HG02938 (cell line): Measurements from ENCODE around the gene TSHZ2.

Source experiments
- ATAC-seq: cut with Tn5 transposase; IDR thresholded peaks from one replicate; pipeline ENCODE4 v1.9.1; 2021; ENCODE audit warnings: mild to moderate bottlenecking, moderate library complexity; ENCODE audit not compliant: unreplicated experiment

TSHZ2 gene

GRCh38 chr20:53224851-53225250, 252.7 kb downstream of the TSHZ2 start:
- ATAC-seq = no peak

- ATAC-seq = peak; percentile 79
Measured at GRCh38 chr20:53226826-53227225, 254.7 kb downstream of the TSHZ2 start.

DNA sequence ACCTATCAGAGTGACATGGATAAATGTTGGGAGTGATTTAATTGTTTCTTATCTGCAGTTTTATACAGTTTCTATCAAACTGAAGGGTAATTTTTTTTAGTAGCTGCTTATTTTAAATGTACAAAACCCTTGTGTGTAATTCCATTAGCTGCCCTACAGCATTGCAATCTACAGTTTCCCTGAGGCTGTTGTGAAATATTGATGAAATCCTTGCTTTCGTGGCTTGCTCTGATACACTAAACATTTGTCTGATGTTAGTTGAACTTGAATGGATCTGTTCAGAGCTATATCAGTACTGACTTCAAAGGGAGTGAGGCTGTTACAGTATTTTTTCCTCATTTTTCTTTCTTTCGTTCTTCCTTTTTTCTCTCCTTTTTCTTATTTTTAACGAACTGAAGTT, 255.4 kb downstream of the TSHZ2 start:
- no peak for ATAC-seq

- ATAC-seq = no peak
Measured at GRCh38 chr20:53231061-53231460, 258.9 kb downstream of the TSHZ2 start.

GRCh38 chr20:53237461-53237860, 265.3 kb downstream of the TSHZ2 start:
- no peak for ATAC-seq

GRCh38 chr20:53238121-53238660, 266.0 kb downstream of the TSHZ2 start:
- ATAC-seq = no peak

DNA sequence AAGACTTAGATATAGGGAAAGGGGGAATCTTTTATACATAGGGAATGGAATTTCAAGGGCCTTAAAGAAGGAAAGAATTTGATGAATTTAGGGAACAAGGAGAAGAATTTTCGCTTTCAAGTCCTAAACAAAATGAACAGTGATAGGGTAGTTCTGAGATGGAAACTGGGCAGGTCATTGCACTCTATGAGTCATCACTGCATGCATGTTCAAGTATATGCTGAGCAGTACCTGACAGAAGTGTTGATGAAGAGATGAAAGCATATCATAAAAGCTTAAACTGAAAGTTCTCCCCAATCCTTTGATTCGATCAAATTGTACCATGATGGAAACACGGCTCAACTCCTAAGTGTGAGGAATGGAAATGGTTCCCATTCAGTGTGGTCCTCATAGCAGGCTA, 271.0 kb downstream of the TSHZ2 start:
- ATAC-seq = no peak

- ATAC-seq = no peak
Measured at GRCh38 chr20:53244711-53245110, 272.6 kb downstream of the TSHZ2 start.

GRCh38 chr20:53245574-53245973, 273.4 kb downstream of the TSHZ2 start:
- ATAC-seq = no peak

DNA sequence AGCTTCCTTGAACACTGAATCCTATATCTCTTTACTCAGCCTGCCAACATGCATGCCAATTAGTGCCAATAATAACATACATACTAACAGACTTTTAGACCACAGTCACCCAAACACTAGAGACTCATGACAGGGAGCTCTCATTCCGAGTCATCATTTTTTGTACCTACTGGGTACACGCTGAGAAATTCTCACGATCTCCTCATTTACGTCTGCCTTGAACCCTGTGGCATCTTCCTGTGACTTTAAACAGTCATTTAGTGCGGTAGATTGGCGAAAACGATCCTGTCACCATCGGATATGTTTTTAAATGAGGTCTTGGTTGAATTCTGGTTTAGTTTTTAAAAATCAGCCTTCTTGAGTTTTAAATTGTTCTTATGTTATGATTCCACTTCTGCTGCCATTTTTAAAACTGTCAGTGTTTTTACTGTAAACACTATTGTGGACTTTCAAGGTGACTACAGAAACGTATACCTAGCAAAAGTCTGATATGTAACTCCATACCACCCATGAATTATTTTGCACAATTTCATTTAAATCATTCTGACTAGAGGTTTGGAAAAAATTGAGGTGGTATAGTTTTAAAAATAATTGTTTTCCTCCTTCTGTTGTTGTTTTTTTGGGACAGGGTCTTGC, 275.4 kb downstream of the TSHZ2 start:
- ATAC-seq = no peak

DNA sequence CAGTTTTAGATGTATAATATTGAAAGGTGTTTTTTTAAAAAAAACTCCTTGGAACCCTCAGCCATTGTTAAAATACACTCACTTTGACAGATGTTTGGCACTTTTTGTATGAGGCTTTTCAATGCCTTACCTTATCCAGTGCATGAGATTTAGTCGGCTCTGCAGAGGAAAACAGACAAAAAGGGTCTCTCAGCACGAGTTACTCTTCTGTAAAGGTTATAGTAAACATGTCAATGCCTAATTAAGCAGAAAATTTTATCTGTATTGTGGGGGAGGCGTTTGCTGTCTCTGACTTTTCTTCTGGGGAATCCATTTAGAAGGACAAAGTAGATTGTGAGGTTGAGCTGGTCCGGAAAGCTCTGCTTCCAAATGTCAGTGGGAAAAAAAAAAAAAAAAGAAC, 278.3 kb downstream of the TSHZ2 start:
- no peak for ATAC-seq

- ATAC-seq = no peak
Measured at GRCh38 chr20:53252002-53252401, 279.8 kb downstream of the TSHZ2 start.

GRCh38 chr20:53253668-53254067, 281.5 kb downstream of the TSHZ2 start:
- no peak for ATAC-seq

- ATAC-seq = no peak
Measured at GRCh38 chr20:53255102-53255710, 283.0 kb downstream of the TSHZ2 start.

DNA sequence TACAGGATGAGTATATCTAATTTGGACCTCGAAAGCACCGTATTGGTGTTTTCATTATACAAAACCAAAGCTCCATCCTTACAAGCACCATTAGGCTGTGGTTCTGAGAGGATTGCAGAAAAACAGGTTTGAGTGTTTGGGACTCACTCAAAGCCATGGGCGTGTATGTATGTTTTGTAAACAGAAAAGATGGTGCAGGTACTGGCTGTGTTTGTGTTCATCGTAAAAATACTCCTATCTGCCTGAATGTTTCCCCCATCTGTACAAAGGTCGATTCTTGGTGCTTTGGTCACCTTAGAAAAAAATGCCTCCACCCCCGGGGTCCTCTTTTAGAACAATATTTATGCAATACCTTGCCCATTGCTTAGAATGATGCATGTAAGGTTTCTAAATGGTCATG, 286.6 kb downstream of the TSHZ2 start:
- no peak for ATAC-seq

DNA sequence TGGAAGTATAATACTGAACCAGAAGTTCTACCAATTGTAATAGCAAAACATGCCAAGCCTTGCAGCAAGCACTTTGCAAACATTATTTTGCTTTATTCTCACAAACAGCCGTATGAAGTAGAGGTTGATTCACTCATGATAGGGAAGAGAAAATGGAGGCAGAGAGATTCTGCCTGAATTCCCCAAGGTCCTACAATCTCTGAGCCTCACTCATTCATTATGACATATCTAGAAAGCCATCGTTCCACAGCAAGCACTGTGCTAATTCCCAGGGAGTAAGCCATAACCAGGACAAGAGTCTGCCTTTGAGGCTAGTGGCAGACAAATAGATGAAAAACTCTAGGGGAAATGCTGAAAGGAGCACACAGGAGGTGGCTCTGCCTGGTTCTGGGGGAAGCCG, 288.0 kb downstream of the TSHZ2 start:
- no peak for ATAC-seq

DNA sequence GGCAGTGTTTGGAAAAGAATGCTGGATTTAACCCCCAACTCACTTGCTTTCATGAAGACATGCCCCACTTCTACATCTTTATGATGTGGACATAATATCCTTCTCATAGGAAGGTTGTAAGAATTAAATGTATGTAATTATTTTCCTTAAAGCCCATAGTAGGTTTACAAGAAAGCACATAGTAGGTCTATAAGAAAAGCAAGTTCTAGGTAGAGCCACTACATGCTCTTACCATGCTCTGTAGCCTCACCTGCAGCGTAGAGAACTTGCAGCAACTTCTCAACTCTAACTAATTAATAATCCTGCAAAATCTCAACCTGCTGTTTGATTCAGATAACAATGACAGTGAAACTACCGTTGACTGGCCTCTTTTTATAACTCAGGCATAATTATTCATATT, 288.4 kb downstream of the TSHZ2 start:
- no peak for ATAC-seq

GRCh38 chr20:53262365-53262764, 290.2 kb downstream of the TSHZ2 start:
- ATAC-seq = no peak

DNA sequence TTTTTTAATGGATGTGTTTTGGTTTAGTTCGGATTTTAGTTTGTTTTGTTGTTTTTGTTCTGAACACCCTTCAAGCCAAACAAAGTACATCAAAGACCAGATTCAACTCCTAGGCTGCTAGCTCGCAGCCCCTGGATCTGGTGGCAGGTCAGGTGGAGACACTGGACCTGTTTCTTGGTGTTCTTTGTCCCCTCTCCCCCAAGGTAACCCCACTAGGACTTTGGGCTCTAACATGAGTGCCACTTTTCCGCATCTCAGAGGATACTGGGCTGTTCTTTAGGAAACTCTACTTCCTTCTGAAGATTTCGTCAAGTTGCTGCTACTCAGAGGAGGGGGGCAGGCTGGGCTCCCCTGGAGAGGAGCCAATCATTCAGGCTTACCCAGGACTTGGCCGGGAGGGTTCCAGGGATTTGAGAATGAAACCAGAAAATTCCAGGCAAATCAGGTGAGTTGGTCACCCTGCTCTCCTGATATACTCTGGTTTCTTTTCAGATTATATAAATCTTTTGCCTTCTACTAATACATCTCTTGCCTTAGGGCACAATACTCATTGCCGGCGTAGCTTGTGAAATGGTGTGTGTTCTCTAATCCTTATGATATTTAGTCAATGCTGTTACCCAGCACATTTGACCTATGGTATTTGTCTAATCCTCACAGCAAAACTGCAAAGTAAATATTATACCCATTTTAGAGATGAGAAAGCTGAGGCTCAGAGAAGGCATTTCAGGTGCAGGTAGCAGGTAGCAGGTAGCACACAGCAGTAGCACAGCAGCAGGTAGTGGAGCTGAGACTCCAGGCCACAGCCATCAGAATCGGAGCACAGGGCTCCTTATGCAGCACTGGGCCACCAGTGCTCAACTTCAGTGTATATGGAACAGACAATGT, 291.6 kb downstream of the TSHZ2 start:
- ATAC-seq = no peak

DNA sequence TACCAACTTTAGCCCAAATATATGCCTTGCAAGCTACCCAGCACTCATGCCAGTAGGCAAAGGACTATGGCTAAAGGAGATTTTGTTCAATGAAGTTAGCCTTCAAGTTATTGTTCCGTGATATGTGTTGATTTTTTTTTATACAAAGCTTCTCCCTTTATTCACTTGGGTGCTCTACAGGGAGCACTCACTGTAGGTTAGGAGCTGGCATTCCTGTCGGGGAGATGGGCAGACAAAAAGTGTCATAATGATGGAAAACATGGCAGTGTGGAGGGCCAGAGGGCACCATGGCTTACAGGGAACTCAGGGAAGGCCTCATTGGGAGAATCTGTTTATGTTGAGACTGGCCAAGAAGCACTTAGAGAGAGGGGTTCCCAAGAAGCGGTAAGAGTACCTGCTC, 292.4 kb downstream of the TSHZ2 start:
- no peak for ATAC-seq

GRCh38 chr20:53265304-53265875, 293.2 kb downstream of the TSHZ2 start:
- ATAC-seq = no peak
